HG02623 (cell line): ENCODE measurements around the gene RPLP2.

ENCODE experiments used
- ATAC-seq: cut with Tn5 transposase; IDR thresholded peaks from one replicate; pipeline ENCODE4 v1.9.1; 2021; ENCODE audit warnings: moderate library complexity; ENCODE audit not compliant: unreplicated experiment

The RPLP2 gene

DNA sequence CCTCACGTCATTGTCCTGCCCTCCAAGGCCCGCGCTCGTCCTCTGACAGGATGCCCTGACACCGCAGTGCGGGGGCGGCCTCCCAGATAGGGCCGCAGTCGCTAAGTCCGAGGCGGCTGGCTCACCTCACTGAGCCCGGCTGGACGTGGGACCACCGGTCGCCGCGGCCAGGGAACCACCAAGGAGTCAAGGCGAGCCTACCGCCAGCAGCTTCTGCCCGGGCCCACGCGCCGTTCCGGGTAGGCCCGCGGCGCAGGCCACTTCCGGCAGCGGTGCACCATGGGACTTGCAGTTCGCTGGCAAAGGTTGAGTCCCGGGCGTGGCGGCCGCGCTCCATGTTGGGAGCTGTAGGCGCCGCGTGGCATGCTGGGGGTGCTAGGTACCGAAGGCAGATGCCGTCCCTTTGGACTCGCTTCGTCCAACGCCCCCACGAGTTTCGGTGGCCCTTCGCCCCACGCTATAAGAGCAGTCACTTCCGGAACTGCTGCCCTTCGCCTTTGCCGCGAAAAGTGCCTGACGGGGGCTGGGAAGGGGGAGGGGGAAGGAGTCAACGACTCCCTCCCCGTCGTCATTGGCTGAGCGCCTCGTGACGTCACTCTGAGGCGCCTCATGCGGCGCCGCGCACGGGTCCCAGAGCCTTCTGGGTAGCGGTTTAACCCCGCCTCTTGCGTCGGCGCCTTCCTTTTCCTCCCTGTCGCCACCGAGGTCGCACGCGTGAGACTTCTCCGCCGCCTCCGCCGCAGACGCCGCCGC, at the start of gene RPLP2:
RPLP2 (plus strand) TSS at position 681 of the 753 bp plus-strand sequence. CDS start 268 bp downstream, outside the sequence.
- ATAC-seq = peak; percentile 62

DNA sequence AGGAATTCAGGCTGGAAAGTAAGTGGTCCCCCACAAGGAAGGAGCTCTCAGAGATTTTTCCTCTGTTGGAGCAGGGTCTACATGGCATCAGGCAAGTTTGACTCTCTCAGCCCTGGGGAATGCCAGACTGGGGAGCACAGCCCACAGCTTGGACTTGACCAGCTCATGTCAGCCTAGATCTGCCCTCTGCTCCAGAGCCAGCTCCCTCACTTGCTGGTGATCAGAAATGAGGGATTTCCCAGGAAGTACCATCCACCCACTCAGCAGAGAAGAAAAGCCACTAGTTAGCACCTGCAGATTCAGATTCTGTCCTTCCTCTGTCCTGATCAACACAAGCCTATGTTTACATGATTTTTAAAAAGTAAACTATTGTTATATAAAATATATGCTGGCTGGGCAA, 49.5 kb upstream of the RPLP2 start:
- ATAC-seq = no peak

DNA sequence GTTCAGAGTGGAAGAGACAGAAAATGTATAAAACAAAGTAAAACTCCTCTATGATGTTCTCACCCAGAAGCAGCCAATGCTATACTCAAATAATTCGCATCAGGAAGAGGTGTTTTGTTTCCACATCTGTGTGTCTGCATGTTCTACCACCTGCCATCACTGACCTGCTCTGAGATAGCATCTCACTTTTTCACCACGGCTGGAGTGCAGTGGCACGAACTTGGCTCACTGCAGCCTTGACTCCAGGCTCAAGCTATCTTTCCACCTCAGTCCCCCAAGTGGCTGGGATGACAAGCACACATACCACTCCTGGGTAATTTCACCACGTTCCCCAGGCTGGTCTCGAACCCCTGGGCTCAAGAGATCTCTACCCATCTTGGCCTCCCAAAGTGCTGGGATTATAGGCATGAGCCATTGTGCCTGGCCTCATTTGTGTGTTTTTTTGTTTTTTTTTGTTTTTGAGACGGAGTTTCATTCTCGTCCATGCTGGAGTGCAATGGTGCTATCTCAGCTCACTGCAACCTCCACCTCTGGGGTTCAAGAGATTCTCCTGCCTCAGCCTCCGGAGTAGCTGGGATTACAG, 48.1 kb upstream of the RPLP2 start:
- no peak for ATAC-seq

DNA sequence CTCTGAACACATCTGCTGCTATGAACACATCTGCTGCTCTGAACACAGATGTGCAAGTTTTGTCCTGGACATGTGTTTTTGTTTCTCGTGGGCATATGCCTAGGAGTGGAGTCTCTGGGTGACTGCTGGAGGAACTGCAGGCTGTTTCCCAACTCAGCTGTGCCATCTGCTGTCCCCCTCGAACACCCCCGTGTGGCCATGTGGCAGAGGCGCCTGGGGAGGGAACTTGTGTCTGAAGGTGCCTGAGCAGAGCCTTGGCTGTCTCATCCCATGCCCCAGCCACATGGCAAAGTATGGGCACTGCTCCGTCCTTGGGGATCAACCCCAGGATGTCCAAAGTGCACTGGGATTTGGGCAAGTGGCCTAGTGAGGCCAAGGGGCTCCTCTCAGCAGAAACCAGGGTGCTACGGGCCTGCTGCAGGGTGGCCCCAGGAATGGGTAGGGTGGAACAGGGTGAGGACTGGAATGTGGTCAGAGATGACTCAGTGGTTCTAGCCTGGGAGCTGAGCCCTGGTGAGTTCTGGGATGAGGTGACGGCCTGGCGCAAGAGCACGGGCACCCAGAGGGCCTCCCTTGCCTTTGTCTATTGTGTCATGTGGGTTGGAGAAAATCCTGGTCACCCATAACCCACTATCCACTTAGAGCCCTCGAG, 47.2 kb upstream of the RPLP2 start:
- no peak for ATAC-seq

DNA sequence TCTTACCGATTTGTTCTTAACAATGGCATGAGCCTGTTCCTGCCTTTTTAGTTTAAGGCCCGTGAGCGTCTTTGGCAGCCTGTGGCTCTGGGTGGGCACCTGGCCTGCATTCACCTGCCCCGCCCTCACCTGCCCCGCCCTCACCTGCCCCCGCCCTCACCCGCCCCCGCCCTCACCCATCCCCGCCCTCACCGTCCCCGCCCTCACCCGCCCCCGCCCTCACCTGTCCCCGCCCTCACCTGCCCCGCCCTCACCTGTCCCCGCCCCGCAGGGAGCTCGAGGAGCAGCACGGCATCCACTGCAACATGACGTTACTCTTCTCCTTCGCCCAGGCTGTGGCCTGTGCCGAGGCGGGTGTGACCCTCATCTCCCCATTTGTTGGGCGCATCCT, 46.7 kb upstream of the RPLP2 start:
- ATAC-seq = no peak

DNA sequence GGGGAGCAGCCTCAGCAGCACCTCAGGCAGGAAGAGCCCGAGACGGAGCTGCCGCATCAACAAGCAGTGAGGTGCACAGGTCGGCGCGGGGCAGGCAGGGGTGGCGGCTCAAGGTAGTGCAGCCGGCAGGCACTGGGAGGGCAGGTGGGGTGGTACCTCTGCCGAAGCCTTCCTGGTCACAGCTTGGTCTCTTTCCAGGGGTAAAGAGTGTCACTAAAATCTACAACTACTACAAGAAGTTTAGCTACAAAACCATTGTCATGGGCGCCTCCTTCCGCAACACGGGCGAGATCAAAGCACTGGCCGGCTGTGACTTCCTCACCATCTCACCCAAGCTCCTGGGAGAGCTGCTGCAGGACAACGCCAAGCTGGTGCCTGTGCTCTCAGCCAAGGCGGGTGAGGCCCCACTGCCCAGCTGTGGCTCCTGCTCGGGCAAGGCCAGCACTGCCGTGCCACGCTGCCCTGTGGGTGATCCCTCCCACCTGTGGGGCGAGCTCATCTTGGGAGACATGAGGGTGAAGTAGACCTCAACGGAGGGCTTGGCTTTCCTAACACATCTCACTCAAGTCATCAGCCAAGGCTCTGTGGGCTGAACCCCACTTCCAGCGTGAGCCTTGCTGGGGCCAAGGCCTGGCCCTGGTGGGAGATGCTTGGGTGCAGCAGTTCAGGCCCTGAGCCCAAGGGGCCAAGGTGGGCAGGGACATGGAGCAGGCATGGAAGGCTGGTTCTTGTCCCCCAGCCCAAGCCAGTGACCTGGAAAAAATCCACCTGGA, 46.0 kb upstream of the RPLP2 start:
- no peak for ATAC-seq

DNA sequence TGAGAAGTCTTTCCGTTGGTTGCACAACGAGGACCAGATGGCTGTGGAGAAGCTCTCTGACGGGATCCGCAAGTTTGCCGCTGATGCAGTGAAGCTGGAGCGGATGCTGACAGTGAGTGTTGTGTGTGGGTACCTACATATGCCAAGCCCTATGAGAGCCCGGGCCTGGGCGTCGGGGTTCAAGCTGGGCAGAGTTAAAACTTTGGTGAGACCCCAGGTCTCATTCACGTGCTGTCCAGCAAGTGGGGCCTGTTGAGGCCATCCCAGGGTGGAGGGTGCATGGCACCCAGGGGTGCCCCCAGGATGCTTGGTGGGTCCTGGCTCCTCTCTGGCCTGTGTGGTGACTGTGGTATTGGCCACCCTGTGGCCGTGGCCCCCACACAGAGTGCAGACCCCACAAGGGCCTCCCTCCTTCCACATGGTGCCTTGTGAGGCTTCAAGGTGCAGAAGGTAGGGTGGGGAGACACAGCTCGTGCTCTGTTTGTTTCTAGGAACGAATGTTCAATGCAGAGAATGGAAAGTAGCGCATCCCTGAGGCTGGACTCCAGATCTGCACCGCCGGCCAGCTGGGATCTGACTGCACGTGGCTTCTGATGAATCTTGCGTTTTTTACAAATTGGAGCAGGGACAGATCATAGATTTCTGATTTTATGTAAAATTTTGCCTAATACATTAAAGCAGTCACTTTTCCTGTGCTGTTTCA, 45.3 kb upstream of the RPLP2 start:
- ATAC-seq = no peak

DNA sequence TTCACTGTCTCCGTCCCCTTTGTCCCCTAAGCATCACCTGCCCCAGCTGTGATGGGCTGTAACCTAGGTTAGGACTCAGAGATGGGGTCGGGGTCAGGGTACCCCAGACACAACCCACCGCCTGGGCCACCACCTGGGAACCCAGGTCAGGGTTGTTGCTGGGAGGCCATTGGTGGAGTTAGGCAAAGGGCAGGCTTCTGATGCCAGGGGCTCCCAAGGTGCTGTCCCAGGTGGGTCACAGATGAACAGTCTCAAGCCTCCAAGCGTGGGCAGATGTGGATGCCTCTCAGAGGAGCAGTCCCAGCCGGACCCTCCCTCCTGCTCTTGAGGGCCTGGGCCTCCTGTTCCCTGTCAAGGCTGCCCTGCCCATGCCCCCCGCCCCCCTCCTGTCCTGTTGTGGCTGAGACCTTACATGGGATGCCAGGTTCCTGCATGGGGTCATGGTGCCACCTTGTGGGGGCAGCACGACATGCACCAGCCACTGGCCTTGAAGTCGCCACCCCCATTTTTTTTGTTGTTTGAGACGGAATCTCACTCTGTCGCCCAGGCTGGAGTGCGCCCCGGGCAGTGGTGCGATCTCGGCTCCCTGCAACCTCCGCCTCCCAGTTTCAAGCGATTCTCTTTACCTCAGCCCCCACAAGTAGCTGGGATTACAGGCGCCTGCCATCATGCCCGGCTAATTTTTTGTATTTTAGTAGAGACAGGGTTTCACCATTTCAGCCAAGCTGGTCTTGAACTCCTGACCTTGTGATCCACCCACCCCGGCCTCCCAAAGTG, 44.6 kb upstream of the RPLP2 start:
- no peak for ATAC-seq

DNA sequence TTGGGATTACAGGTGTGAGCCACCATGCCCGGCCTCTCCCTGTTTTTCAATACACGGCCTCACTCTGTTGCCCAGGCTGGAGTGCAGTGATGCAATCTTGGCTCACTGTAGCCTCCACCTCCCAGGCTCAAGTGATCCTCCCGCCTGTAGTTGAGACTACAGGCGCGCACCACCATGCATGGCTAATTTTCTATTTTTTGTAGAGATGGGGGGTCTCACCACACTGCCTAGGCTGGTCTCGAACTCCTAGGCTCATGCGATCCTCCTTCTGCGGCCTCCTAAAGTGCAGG, 44.0 kb upstream of the RPLP2 start:
- no peak for ATAC-seq

DNA sequence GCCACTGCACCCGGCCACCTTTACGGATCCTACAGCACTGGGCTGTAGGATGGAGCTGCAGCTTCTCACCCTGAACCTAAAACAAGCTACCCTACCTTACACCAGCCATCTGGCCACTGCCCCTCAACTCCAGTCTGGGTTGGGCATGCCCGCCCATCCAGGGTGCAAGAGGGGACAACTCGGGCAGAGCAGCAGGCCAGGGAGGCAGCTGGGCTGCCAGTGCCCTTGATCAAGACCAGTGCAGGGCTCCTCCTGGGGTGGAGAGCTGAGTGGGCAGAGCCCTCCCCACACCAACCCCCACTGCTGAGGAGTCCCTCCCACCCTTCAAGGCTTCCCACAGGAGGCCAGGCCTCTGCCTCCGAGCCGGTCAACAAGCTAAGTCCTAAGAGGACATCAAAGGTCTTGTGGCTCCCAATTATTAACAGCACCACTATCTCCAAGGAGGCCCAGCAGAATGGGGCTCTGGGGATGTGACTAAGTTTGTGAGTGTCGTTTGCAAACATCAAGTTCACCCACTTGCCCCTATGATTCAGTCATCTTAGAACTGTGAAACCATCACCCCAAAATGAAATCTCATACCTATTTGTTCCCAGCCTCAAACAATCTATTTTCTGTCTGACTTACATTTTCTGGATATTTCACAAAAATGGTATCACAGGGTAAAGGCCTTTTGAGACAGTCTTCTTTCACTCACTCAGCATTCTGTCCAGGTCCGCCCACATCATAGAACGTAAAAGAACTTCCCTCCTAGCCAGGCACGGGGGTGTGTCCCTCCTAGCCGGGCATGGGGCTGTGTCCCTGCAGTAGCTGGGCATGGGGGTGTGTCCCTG, 43.4 kb upstream of the RPLP2 start:
- no peak for ATAC-seq

DNA sequence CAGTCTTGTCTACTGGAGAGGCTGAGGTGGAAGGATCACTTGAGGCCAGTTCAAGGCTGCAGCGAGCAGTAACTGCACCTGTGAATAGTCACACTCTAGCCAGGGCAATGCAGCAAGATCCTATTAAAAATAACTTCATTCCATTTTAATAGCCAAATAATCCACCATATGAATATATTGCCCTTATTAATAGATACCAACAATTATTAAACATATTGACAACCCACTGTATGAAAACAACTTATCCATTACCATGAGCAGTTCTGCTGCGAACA, 42.9 kb upstream of the RPLP2 start:
- ATAC-seq = no peak

DNA sequence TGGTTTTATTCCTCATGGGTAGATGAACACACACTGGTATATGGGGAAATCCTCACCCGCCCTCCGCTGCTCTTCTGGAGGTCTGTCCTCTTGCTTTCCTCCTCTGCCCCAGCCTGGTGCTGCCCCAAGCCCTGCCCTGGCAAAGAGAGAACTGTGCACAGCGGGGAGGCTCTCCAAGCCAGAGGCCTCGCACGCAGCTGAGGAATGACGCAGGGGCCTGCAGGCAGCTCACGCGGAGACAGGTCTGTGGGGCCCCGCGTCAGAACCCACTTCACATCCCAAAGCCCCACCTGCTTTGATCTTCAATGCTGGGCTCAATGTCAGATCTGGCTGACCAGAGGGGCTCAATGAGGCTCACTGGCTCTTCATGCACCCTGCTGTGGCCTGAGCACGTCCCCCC, 42.5 kb upstream of the RPLP2 start:
- no peak for ATAC-seq

DNA sequence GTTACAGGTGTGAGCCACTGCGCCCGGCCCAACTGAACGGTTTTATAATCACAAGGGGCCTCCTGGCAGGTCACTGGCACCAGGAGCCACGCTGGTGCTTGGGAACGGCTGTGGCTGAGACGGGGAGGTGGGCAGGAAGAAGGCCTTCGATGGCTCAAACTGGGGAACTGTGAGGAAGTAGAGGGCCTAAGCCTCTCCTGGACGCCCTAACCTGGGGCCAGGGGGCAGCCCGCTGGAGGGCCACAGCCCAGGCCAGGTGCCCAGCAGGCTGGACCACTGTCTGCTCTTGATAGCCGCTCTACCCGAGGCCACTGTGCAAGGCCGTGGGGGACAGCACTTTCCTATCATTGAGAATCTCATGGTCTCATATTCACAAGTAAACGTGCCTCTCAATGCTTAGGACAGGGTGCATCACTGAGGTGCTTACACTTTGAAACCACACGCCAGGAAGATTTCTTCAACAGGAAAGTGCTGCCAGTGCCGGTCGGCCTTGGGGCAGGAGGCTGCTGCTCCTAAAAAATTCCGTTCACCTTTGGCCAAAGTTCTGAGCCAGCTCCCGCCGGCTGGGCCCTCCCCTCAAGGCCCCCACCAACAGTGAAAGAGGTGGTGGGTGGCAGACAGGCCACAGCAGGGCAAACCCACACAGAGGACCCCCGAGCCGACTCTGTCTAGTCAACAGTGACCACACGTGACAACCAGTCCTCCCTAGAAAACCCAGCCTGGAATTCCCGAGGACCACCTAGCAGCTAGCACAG, 39.7 kb upstream of the RPLP2 start:
- no peak for ATAC-seq

DNA sequence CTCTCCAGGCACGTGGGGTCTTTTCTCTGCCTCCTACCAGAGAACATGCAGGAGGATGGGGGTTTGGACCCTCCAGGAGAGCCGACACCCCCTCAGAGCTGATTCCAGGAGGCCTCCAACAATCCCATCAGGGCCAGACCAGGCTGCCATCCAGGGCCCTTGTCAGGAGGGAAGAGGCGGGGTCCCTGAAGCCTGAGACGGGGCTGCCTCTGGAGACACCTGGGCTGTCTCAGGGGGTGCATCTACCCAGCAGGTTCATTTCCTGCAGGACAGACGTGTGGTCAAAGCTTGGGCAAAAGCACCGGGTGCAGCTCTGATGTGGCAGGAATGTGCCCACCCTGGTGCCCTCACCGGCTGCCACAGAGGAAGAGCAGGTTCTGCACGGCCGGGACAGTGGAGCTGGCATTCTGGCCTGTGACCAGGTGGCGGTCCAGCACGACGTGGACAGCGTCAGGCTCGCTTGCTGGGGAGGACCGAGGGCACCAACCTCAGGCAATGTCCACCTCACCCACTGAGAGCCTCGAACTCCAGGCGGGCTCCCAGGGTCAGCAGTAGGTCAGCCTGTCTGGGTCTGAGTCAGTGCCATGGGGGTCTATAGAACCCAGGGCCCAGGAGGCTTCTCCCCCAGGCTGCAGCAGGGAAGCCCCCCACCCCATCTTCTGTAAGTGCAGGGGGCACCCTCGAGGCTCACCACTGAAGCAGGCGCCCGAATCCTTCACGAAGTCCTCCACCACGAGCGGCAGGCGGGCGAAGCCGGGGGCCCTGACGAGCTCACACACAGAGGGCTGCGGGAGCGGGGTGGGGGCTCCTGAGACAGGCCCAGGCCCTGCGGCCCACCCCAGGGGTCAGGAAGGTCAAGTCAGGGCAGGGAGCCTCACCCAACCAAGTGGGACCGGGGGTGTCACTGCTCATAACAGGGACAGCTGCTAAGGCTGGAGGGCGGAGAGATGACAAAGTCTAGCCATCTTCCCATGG, 38.8 kb upstream of the RPLP2 start:
- no peak for ATAC-seq

DNA sequence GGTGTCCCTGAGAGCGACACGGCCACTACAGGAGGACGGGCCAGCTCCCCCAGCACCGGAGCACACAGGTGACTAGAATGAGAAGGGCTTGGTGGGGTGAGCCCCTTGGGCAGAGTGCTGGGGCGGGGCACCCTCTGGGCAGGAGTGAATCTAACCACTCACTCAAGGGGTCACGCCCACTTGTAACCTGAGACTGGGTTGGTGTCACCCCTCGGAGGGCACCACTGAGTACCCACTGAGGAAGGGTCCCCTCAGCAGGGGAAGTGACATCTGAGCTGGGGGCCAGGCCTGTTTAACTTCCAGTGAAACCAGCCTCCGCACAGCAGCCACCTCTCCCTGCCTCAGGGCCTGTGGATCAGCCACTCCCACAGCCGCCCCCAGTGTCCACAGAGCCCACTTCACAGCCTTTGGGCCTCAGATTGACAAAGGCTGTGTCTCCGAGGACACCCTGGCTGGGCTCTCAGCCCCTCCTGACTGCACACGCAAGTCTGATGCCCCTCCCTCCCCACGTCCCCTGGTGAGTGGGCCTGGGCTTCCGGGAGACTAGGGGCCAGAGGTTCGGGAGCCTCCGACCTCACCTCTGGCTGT, 38.1 kb upstream of the RPLP2 start:
- ATAC-seq = no peak

DNA sequence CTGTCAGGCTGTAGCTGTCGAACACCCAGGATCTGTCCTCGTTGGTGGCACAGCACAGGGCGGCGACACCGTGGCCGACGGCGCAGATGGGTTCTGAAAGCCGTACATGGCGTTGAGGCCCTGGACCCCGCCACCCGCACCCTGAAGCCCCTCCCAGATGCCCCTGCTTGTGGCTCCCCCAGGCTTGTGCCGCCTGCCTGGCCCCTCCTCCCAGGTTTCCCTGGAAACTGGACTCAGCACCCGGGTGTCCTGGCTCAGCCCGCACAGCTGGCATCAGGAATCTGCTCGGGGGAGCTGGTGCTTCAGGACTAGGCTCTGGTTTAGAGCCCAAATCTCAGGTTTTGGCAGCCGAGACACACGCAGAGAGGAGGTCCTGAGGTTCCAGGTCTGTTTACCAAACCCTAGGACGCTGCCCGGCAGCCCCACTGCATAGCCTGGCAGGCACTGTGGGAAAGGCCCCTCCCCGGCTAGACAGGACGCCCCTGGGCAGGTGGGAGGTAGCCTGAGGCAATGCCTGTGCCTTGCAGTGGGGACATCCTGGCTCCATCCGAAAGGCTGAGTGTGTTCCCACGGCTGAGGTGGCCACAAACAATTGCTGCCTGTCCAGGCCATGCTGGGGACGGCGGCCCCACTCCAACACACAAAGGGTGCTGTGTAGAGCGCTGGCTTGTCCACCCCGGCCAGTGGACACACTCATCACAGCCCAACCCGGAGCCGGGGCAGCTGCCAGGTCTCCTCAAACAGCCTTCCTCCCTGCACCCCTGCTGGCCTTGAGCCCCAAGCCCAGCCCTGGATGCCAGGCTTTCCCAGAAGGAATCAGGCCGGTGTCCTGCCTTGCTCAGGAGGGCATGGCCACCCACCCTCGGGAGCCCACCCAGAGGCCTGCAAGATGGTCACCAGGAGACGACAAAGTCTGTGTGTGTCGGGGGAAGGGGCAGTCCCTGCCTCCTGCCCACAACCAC, 37.1 kb upstream of the RPLP2 start:
- ATAC-seq = no peak
